GM21723 (cell line): ENCODE results near the gene PPP1R1A.

ENCODE experiments used
- ATAC-seq: cut with Tn5 transposase; IDR thresholded peaks from one replicate; pipeline ENCODE4 v1.9.1; 2021; ENCODE audit warnings: mild to moderate bottlenecking, moderate library complexity; ENCODE audit not compliant: unreplicated experiment

Gene PPP1R1A

GRCh38 chr12:54603872-54604271 is 15.4 kb upstream of the PPP1R1A start:
- ATAC-seq, result no peak

GRCh38 chr12:54603173-54603814 is 14.8 kb upstream of the PPP1R1A start:
- peak; percentile 97 for ATAC-seq

- ATAC-seq, result no peak
Measured at GRCh38 chr12:54602661-54603060, 14.2 kb upstream of the PPP1R1A start.

- no peak for ATAC-seq
Measured at GRCh38 chr12:54601841-54602240, 13.4 kb upstream of the PPP1R1A start.

- ATAC-seq, result no peak
Measured at GRCh38 chr12:54598970-54599369, 10.5 kb upstream of the PPP1R1A start.

- ATAC-seq, result peak; percentile 57
Measured at GRCh38 chr12:54596526-54596946, 8.1 kb upstream of the PPP1R1A start.

- no peak for ATAC-seq
Measured at GRCh38 chr12:54595471-54595870, 7.0 kb upstream of the PPP1R1A start.

GRCh38 chr12:54593725-54594124 is 5.3 kb upstream of the PPP1R1A start:
- ATAC-seq, result no peak

GRCh38 chr12:54593135-54593534 is 4.7 kb upstream of the PPP1R1A start:
- no peak for ATAC-seq

- ATAC-seq, result no peak
Measured at GRCh38 chr12:54592316-54592715, 3.9 kb upstream of the PPP1R1A start.

- no peak for ATAC-seq
Measured at GRCh38 chr12:54590978-54591591, 2.6 kb upstream of the PPP1R1A start.

GRCh38 chr12:54589964-54590363 is 1.5 kb upstream of the PPP1R1A start:
- no peak for ATAC-seq

- ATAC-seq, result no peak
Measured at GRCh38 chr12:54588890-54589267, 420 bp upstream of the PPP1R1A start.

- no peak for ATAC-seq
Measured at GRCh38 chr12:54587315-54587873, 1.1 kb downstream of the PPP1R1A start.

- ATAC-seq, result no peak
Measured at GRCh38 chr12:54586620-54587019, 1.8 kb downstream of the PPP1R1A start.

GRCh38 chr12:54585243-54585642 is 3.2 kb downstream of the PPP1R1A start:
- no peak for ATAC-seq

GRCh38 chr12:54584128-54584527 is 4.3 kb downstream of the PPP1R1A start:
- no peak for ATAC-seq

- no peak for ATAC-seq
Measured at GRCh38 chr12:54583726-54584125, 4.7 kb downstream of the PPP1R1A start.

GRCh38 chr12:54581412-54581811 is 7.0 kb downstream of the PPP1R1A start:
- no peak for ATAC-seq

GRCh38 chr12:54579696-54580333 is 8.6 kb downstream of the PPP1R1A start:
- peak; percentile 97 for ATAC-seq

GRCh38 chr12:54579258-54579657 is 9.2 kb downstream of the PPP1R1A start:
- peak; percentile 22 for ATAC-seq

GRCh38 chr12:54578778-54579177 is 9.7 kb downstream of the PPP1R1A start:
- ATAC-seq, result no peak
